ENCODE measurements around the gene EPHB2.

The EPHB2 gene

DNA sequence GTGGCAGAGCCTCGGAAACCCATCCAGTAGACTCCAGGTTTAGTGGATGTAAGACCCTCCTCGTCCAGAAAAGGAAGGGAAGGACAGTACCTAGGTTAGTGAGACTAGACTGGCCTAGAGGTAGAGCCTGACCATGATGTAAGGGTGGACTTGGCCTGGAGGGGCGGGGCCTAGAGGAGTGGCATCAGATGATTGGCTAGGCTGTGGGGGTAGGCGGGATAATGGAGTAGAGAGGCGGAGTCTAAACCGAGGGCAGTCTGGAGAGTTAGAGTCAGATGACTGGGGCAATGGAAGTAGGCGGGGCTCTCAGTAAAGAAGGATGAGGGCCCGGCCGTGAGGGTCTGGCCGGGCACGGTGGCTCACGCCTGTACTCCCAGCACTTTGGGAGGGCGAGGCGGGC is 70.1 kb downstream of the EPHB2 start:
- no peak overlapping the region for H3K27ac ChIP-seq
- no peak overlapping the region for H3K4me3 ChIP-seq (ENCODE audit: low read depth in 1 of 2, low read length in 1 of 2)
- no peaks in the 10 kb centered on the region for H3K4me1 ChIP-seq (ENCODE audit: control insufficient read depth in 1 of 2, insufficient read depth in 1 of 2, low read depth in 1 of 2, low read length in 1 of 2)
- no peaks in the 10 kb centered on the region for H3K36me3 ChIP-seq
- TF ChIP-seq, protein P1, sequence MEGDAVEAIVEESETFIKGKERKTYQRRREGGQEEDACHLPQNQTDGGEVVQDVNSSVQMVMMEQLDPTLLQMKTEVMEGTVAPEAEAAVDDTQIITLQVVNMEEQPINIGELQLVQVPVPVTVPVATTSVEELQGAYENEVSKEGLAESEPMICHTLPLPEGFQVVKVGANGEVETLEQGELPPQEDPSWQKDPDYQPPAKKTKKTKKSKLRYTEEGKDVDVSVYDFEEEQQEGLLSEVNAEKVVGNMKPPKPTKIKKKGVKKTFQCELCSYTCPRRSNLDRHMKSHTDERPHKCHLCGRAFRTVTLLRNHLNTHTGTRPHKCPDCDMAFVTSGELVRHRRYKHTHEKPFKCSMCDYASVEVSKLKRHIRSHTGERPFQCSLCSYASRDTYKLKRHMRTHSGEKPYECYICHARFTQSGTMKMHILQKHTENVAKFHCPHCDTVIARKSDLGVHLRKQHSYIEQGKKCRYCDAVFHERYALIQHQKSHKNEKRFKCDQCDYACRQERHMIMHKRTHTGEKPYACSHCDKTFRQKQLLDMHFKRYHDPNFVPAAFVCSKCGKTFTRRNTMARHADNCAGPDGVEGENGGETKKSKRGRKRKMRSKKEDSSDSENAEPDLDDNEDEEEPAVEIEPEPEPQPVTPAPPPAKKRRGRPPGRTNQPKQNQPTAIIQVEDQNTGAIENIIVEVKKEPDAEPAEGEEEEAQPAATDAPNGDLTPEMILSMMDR (IDR thresholded peaks at IDR 0.05): no peak
- H3K27me3 ChIP-seq: peaks cover 18% of the 10 kb centered on the region
- H3K9me3 ChIP-seq: no peaks in the 10 kb centered on the region

DNA sequence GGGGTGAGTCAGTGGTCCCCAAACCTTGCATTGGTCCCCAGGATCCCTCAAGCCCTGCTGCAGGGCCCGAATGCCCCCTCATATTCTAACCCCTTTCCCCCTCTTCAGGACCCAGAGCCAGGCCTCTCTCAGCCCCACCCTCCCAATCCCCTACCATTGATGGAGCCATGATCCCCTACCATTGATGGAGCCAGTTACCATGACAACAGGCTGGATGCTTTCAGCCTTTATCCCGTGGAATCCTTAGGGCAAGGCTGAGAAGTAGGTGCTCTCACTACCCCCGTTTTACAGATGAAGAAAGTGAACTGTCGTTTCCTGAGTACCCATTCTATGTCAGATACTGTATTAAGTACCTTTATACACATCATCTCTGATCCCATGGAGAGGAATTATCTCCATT is 70.8 kb downstream of the EPHB2 start:
- Histone ChIP-seq H3K27me3 (peaks cover 10% of the 10 kb centered on the region), H3K9me3 (no peaks in the 10 kb centered on the region), H3K4me1 (ENCODE audit: control insufficient read depth in 1 of 2, insufficient read depth in 1 of 2, low read depth in 1 of 2, low read length in 1 of 2) (no peaks in the 10 kb centered on the region), H3K36me3 (no peaks in the 10 kb centered on the region), H3K27ac (no peak overlapping the region), H3K4me3 (ENCODE audit: low read depth in 1 of 2, low read length in 1 of 2) (no peak overlapping the region)
- TF ChIP-seq, protein P1 (IDR thresholded peaks at IDR 0.05): no peak

DNA sequence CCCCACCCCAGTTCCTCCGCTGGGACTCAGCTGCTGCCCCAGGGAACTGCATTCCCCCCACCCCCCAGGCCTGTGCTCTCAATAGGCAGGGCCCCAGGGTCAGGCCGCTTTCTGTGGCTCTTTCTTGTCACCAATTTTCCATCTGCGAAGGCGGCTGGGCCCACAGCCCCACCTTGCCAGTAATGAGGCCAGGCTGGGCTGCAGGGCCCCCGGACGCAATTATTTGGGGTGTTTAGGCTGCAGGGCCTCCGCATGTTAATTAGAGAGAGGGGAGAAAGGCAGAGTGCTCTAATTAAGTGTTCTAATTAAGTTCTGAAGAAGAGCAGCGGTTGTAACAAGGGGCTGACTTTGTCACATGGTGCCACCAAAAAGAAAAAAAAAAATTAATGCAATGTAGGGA is 71.8 kb downstream of the EPHB2 start:
- Histone ChIP-seq H3K9me3 (no peaks in the 10 kb centered on the region), H3K4me3 (ENCODE audit: low read depth in 1 of 2, low read length in 1 of 2) (no peak overlapping the region), H3K4me1 (ENCODE audit: control insufficient read depth in 1 of 2, insufficient read depth in 1 of 2, low read depth in 1 of 2, low read length in 1 of 2) (no peaks in the 10 kb centered on the region), H3K27me3 (peaks cover 10% of the 10 kb centered on the region), H3K36me3 (no peaks in the 10 kb centered on the region), H3K27ac (no peak overlapping the region)
- TF ChIP-seq, protein P1 (IDR thresholded peaks at IDR 0.05): no peak

DNA sequence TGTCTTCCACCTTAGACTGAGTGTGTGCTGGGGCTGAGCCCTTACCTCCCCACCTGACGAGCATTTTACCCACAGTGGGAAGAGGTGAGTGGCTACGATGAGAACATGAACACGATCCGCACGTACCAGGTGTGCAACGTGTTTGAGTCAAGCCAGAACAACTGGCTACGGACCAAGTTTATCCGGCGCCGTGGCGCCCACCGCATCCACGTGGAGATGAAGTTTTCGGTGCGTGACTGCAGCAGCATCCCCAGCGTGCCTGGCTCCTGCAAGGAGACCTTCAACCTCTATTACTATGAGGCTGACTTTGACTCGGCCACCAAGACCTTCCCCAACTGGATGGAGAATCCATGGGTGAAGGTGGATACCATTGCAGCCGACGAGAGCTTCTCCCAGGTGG is 73.7 kb downstream of the EPHB2 start:
- Histone ChIP-seq H3K9me3 (no peaks in the 10 kb centered on the region), H3K27me3 (no peaks in the 10 kb centered on the region), H3K36me3 (no peaks in the 10 kb centered on the region), H3K27ac (no peak overlapping the region), H3K4me1 (ENCODE audit: control insufficient read depth in 1 of 2, insufficient read depth in 1 of 2, low read depth in 1 of 2, low read length in 1 of 2) (no peaks in the 10 kb centered on the region), H3K4me3 (ENCODE audit: low read depth in 1 of 2, low read length in 1 of 2) (no peak overlapping the region)
- TF ChIP-seq, protein P1 (IDR thresholded peaks at IDR 0.05): no peak

DNA sequence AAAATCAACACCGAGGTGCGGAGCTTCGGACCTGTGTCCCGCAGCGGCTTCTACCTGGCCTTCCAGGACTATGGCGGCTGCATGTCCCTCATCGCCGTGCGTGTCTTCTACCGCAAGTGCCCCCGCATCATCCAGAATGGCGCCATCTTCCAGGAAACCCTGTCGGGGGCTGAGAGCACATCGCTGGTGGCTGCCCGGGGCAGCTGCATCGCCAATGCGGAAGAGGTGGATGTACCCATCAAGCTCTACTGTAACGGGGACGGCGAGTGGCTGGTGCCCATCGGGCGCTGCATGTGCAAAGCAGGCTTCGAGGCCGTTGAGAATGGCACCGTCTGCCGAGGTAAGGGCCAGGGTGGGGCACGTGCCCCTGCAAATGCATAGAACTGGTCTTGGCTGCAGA is 74.1 kb downstream of the EPHB2 start:
- H3K27me3 ChIP-seq: no peaks in the 10 kb centered on the region
- no peaks in the 10 kb centered on the region for H3K36me3 ChIP-seq
- no peak overlapping the region for H3K4me3 ChIP-seq (ENCODE audit: low read depth in 1 of 2, low read length in 1 of 2)
- TF ChIP-seq, protein P1 (IDR thresholded peaks at IDR 0.05): no peak
- no peak overlapping the region for H3K27ac ChIP-seq
- no peaks in the 10 kb centered on the region for H3K4me1 ChIP-seq (ENCODE audit: control insufficient read depth in 1 of 2, insufficient read depth in 1 of 2, low read depth in 1 of 2, low read length in 1 of 2)
- no peaks in the 10 kb centered on the region for H3K9me3 ChIP-seq

GRCh38 chr1:22786101-22786500 is 75.5 kb downstream of the EPHB2 start:
- no peak overlapping the region for H3K27ac ChIP-seq
- H3K36me3 ChIP-seq: no peaks in the 10 kb centered on the region
- H3K27me3 ChIP-seq: no peaks in the 10 kb centered on the region
- TF ChIP-seq, protein P1 (IDR thresholded peaks at IDR 0.05): no peak
- H3K4me3 ChIP-seq (ENCODE audit: low read depth in 1 of 2, low read length in 1 of 2): no peak overlapping the region
- H3K9me3 ChIP-seq: no peaks in the 10 kb centered on the region
- H3K4me1 ChIP-seq (ENCODE audit: control insufficient read depth in 1 of 2, insufficient read depth in 1 of 2, low read depth in 1 of 2, low read length in 1 of 2): no peaks in the 10 kb centered on the region
